Measurements from ENCODE around the gene GABRG3.

GRCh38 chr15:27457766-27458165, 486.8 kb downstream of the GABRG3 start:
- TF ChIP-seq REST (IDR thresholded peaks at IDR 0.05; ENCODE audit: insufficient read depth in 1 of 2, low read depth in 2 of 2, low read length in 2 of 2) (no peak), TAF1 (IDR thresholded peaks at IDR 0.05; ENCODE audit: borderline replicate concordance, insufficient read depth, low read length) (no peak)

All from PFSK-1 (cell line).